ENCODE measurements around the gene INHBE.
"Not testable (repeated sequence)": the region's sequence is repeated elsewhere in the genome, so short reads cannot be mapped to it uniquely, and the experiment has no call there.

Gene INHBE, protein sequence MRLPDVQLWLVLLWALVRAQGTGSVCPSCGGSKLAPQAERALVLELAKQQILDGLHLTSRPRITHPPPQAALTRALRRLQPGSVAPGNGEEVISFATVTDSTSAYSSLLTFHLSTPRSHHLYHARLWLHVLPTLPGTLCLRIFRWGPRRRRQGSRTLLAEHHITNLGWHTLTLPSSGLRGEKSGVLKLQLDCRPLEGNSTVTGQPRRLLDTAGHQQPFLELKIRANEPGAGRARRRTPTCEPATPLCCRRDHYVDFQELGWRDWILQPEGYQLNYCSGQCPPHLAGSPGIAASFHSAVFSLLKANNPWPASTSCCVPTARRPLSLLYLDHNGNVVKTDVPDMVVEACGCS

GRCh38 chr12:57454566-57455373 lies at the start of gene INHBE:
TSS of gene INHBE (plus strand) at chr12:57455307. CDS start at chr12:57455537, 230 bp downstream.
- Histone ChIP-seq H3K36me3 (ENCODE audit: control insufficient read depth, insufficient read depth, low read length) (no peaks in the 10 kb centered on the region), H3K9ac (ENCODE audit: low read length) (no peak within 1 kb of the TSS), H3K4me3 (ENCODE audit: low read length) (no peak within 1 kb of the TSS), H3K27me3 (ENCODE audit: control insufficient read depth, insufficient read depth, low read length) (no peaks in the 10 kb centered on the region), H3K4me1 (ENCODE audit: control insufficient read depth, insufficient read depth, low read length) (peaks cover 4% of the 10 kb centered on the region), H3K27ac (ENCODE audit: low read depth, low read length) (no peak within 1 kb of the TSS)

GRCh38 chr12:57410534-57410933 lies 44.6 kb upstream of the INHBE start:
- Histone ChIP-seq H3K9ac (ENCODE audit: low read length) (no peak overlapping the region), H3K36me3 (ENCODE audit: control insufficient read depth, insufficient read depth, low read length) (no peaks in the 10 kb centered on the region), H3K27me3 (ENCODE audit: control insufficient read depth, insufficient read depth, low read length) (no peaks in the 10 kb centered on the region), H3K27ac (ENCODE audit: low read depth, low read length) (no peak overlapping the region), H3K4me1 (ENCODE audit: control insufficient read depth, insufficient read depth, low read length) (peaks cover 3% of the 10 kb centered on the region), H3K4me3 (ENCODE audit: low read length) (no peak overlapping the region)

GRCh38 chr12:57414160-57414559 lies 40.9 kb upstream of the INHBE start:
- not testable (repeated sequence) for H3K36me3 ChIP-seq (ENCODE audit: control insufficient read depth, insufficient read depth, low read length); H3K4me3 ChIP-seq (ENCODE audit: low read length); H3K9ac ChIP-seq (ENCODE audit: low read length); H3K4me1 ChIP-seq (ENCODE audit: control insufficient read depth, insufficient read depth, low read length); H3K27me3 ChIP-seq (ENCODE audit: control insufficient read depth, insufficient read depth, low read length); H3K27ac ChIP-seq (ENCODE audit: low read depth, low read length)

GRCh38 chr12:57415088-57415487 lies 40.0 kb upstream of the INHBE start:
- Histone ChIP-seq H3K27ac (ENCODE audit: low read depth, low read length) (no peak overlapping the region), H3K36me3 (ENCODE audit: control insufficient read depth, insufficient read depth, low read length) (no peaks in the 10 kb centered on the region), H3K4me1 (ENCODE audit: control insufficient read depth, insufficient read depth, low read length) (peaks cover 3% of the 10 kb centered on the region), H3K4me3 (ENCODE audit: low read length) (no peak overlapping the region), H3K27me3 (ENCODE audit: control insufficient read depth, insufficient read depth, low read length) (no peaks in the 10 kb centered on the region), H3K9ac (ENCODE audit: low read length) (no peak overlapping the region)

- Histone ChIP-seq H3K36me3 (ENCODE audit: control insufficient read depth, insufficient read depth, low read length) (no peaks in the 10 kb centered on the region), H3K4me3 (ENCODE audit: low read length) (no peak overlapping the region), H3K4me1 (ENCODE audit: control insufficient read depth, insufficient read depth, low read length) (peaks cover 3% of the 10 kb centered on the region), H3K27ac (ENCODE audit: low read depth, low read length) (no peak overlapping the region), H3K27me3 (ENCODE audit: control insufficient read depth, insufficient read depth, low read length) (no peaks in the 10 kb centered on the region), H3K9ac (ENCODE audit: low read length) (no peak overlapping the region)
These were observed 38.8 kb upstream of the INHBE start for GRCh38 chr12:57416039-57416996.

GRCh38 chr12:57418255-57418654 lies 36.9 kb upstream of the INHBE start:
- Histone ChIP-seq H3K9ac (ENCODE audit: low read length) (no peak overlapping the region), H3K27ac (ENCODE audit: low read depth, low read length) (no peak overlapping the region), H3K4me3 (ENCODE audit: low read length) (no peak overlapping the region), H3K27me3 (ENCODE audit: control insufficient read depth, insufficient read depth, low read length) (no peaks in the 10 kb centered on the region), H3K4me1 (ENCODE audit: control insufficient read depth, insufficient read depth, low read length) (peaks cover 3% of the 10 kb centered on the region), H3K36me3 (ENCODE audit: control insufficient read depth, insufficient read depth, low read length) (no peaks in the 10 kb centered on the region)

- Histone ChIP-seq H3K36me3 (ENCODE audit: control insufficient read depth, insufficient read depth, low read length) (no peaks in the 10 kb centered on the region), H3K27me3 (ENCODE audit: control insufficient read depth, insufficient read depth, low read length) (no peaks in the 10 kb centered on the region), H3K4me1 (ENCODE audit: control insufficient read depth, insufficient read depth, low read length) (peaks cover 3% of the 10 kb centered on the region), H3K27ac (ENCODE audit: low read depth, low read length) (no peak overlapping the region), H3K4me3 (ENCODE audit: low read length) (no peak overlapping the region), H3K9ac (ENCODE audit: low read length) (no peak overlapping the region)
These were observed 35.6 kb upstream of the INHBE start for GRCh38 chr12:57419495-57419894.

GRCh38 chr12:57420482-57420881 lies 34.6 kb upstream of the INHBE start:
- H3K4me3 ChIP-seq (ENCODE audit: low read length): no peak overlapping the region
- H3K4me1 ChIP-seq (ENCODE audit: control insufficient read depth, insufficient read depth, low read length): no peaks in the 10 kb centered on the region
- H3K9ac ChIP-seq (ENCODE audit: low read length): no peak overlapping the region
- H3K36me3 ChIP-seq (ENCODE audit: control insufficient read depth, insufficient read depth, low read length): no peaks in the 10 kb centered on the region
- H3K27me3 ChIP-seq (ENCODE audit: control insufficient read depth, insufficient read depth, low read length): no peaks in the 10 kb centered on the region
- H3K27ac ChIP-seq (ENCODE audit: low read depth, low read length): no peak overlapping the region

DNA sequence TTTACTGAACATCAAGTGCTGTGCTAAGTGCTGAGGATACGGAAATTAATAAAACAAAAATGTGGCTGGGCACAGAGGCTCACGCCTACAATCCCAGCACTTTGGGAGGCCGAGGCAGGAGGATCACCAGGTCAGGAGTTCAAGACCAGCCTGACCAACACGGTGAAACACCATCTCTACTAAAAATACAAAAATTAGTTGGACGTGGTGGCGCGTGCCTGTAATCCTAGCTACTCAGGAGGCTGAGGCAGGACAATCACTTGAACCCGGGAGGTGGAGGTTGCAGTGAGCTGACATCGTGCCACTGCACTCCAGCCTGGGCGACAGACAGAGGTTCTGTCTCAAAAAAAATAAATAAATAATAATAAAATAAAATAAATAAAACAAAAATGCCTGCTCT lies 28.2 kb upstream of the INHBE start:
- H3K36me3 ChIP-seq (ENCODE audit: control insufficient read depth, insufficient read depth, low read length); H3K9ac ChIP-seq (ENCODE audit: low read length); H3K4me3 ChIP-seq (ENCODE audit: low read length); H3K27ac ChIP-seq (ENCODE audit: low read depth, low read length); H3K27me3 ChIP-seq (ENCODE audit: control insufficient read depth, insufficient read depth, low read length); H3K4me1 ChIP-seq (ENCODE audit: control insufficient read depth, insufficient read depth, low read length): not testable (repeated sequence)

- Histone ChIP-seq H3K4me1 (ENCODE audit: control insufficient read depth, insufficient read depth, low read length) (peaks cover 2% of the 10 kb centered on the region), H3K4me3 (ENCODE audit: low read length) (no peak overlapping the region), H3K9ac (ENCODE audit: low read length) (no peak overlapping the region), H3K27ac (ENCODE audit: low read depth, low read length) (no peak overlapping the region), H3K27me3 (ENCODE audit: control insufficient read depth, insufficient read depth, low read length) (no peaks in the 10 kb centered on the region), H3K36me3 (ENCODE audit: control insufficient read depth, insufficient read depth, low read length) (no peaks in the 10 kb centered on the region)
These were observed 26.1 kb upstream of the INHBE start for GRCh38 chr12:57428965-57429364.

DNA sequence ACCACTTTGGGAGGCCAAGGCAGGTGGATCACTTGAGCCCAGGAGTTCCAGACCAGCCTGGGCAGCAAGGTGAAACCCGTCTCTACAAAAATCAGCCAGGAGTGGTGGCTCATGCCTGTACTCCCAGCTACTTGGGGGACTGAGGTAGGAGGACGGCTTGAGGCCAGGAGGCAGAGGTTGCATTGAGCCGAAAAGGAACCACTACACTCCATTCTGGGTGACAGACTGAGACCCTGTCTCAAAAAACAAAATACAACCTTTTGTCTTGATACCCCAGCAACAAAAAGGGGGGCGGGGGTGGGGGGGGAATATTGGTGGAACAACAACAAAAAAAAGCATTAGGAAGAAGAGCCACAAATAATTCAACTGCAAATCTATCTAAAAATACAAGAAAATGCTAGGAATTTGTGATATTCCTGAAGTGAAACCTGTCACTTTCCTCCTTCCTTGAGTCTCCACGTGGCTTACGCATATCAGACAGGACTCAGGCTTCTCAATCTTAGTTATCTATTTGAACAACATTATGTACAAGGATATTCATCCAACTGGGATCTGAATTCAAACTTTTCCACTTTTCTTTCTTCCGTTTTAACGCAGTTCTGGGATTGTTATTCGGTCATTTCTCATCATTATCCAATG lies 25.5 kb upstream of the INHBE start:
- Histone ChIP-seq H3K4me1 (ENCODE audit: control insufficient read depth, insufficient read depth, low read length) (peaks cover 2% of the 10 kb centered on the region), H3K27me3 (ENCODE audit: control insufficient read depth, insufficient read depth, low read length) (no peaks in the 10 kb centered on the region), H3K9ac (ENCODE audit: low read length) (peak overlapping the region; percentile 62), H3K27ac (ENCODE audit: low read depth, low read length) (peak overlapping the region; percentile 86), H3K36me3 (ENCODE audit: control insufficient read depth, insufficient read depth, low read length) (no peaks in the 10 kb centered on the region), H3K4me3 (ENCODE audit: low read length) (peak overlapping the region; percentile 78)

All from rectal smooth muscle tissue (tissue), 1 donor.